ENCODE results near the gene BCL2L1. TPM values are rescaled to one million over a fixed set of nuclear protein-coding genes. Genes with fewer than 3 reads are reported as not detected.

Gene BCL2L1
- total and polyA plus RNA-seq, 9 donors = 21.7 to 65.1 (median 40.2) TPM

GRCh38 chr20:31767805-31768204 is 45.1 kb upstream of the BCL2L1 start:
- intact Hi-C loops (cut with DNase I) = no loop called here
- Histone ChIP-seq H3K27ac (no peak overlapping the region), H3K9me3 (no peaks in the 10 kb centered on the region), H3K4me1 (ENCODE audit: insufficient read depth) (peaks cover 4% of the 10 kb centered on the region), H3K27me3 (no peaks in the 10 kb centered on the region), H3K36me3 (no peaks in the 10 kb centered on the region), H3K4me3 (no peak overlapping the region)
- WGBS, 3 donors = 92 to 97% (median 96%) methylated on average over 3 of the region's 3 CpGs
- TF ChIP-seq CTCF (IDR thresholded peaks at IDR 0.05) (no peak), EP300 (IDR thresholded peaks at IDR 0.05) (no peak), POLR2A (IDR thresholded peaks at IDR 0.05) (no peak)
- DNase-seq = no peak

- H3K36me3 ChIP-seq = no peaks in the 10 kb centered on the region
- peaks cover 1% of the 10 kb centered on the region for H3K4me1 ChIP-seq (ENCODE audit: insufficient read depth)
- no peaks in the 10 kb centered on the region for H3K9me3 ChIP-seq
- intact Hi-C loops (cut with DNase I) = no loop called here
- no peak for DNase-seq
- 60 to 78% (median 75%) methylated on average over 2 of the region's 2 CpGs for WGBS, 3 donors
- H3K27ac ChIP-seq = no peak overlapping the region
- TF ChIP-seq POLR2A (IDR thresholded peaks at IDR 0.05) (no peak), CTCF (IDR thresholded peaks at IDR 0.05) (no peak), EP300 (IDR thresholded peaks at IDR 0.05) (no peak)
- no peak overlapping the region for H3K4me3 ChIP-seq
- no peaks in the 10 kb centered on the region for H3K27me3 ChIP-seq
Measured at GRCh38 chr20:31764641-31765305, 42.1 kb upstream of the BCL2L1 start.

- Histone ChIP-seq H3K9me3 (no peaks in the 10 kb centered on the region), H3K27ac (no peak overlapping the region), H3K27me3 (no peaks in the 10 kb centered on the region), H3K4me1 (ENCODE audit: insufficient read depth) (peaks cover 2% of the 10 kb centered on the region), H3K4me3 (no peak overlapping the region), H3K36me3 (no peaks in the 10 kb centered on the region)
- intact Hi-C loops (cut with DNase I) = no loop called here
- TF ChIP-seq CTCF (IDR thresholded peaks at IDR 0.05) (no peak), EP300 (IDR thresholded peaks at IDR 0.05) (no peak)
- WGBS, 3 donors = 95 to 96% (median 96%) methylated on average over 6 of the region's 6 CpGs
- no peak for DNase-seq
Measured at GRCh38 chr20:31760519-31761240, 38.0 kb upstream of the BCL2L1 start.

GRCh38 chr20:31759836-31760518 is 37.3 kb upstream of the BCL2L1 start:
- DNase-seq = no peak
- intact Hi-C loops (cut with DNase I) = no loop called here
- no peak for TF ChIP-seq CTCF (IDR thresholded peaks at IDR 0.05)
- no peak for TF ChIP-seq EP300 (IDR thresholded peaks at IDR 0.05)
- no peak for TF ChIP-seq POLR2A (IDR thresholded peaks at IDR 0.05)

More at GRCh38 chr20:31759836-31760518, 37.3 kb upstream of the BCL2L1 start:
- Histone ChIP-seq H3K27me3 (no peaks in the 10 kb centered on the region), H3K4me3 (no peak overlapping the region), H3K4me1 (ENCODE audit: insufficient read depth) (peaks cover 2% of the 10 kb centered on the region), H3K27ac (no peak overlapping the region), H3K9me3 (no peaks in the 10 kb centered on the region), H3K36me3 (no peaks in the 10 kb centered on the region)
- 41 to 44% (median 43%) methylated on average over 2 of the region's 2 CpGs for WGBS, 3 donors

All from ovary (tissue), 9 donors.